ENCODE data around the gene TRIP11. TPM values are rescaled to one million over a fixed set of nuclear protein-coding genes. Genes with fewer than 3 reads are reported as not detected.

The TRIP11 gene
- total RNA-seq, 3 donors from 2014 or later, result 39.7 to 64.1 (median 41.1) TPM

- DNase-seq (ENCODE audit: low spot score in 2 of 2), result no peak
- Histone ChIP-seq H3K36me3 (no peaks in the 10 kb centered on the region), H3K27me3 (no peaks in the 10 kb centered on the region), H3K9me3 (no peaks in the 10 kb centered on the region), H3K27ac (no peak overlapping the region), H3K4me1 (no peaks in the 10 kb centered on the region), H3K4me3 (no peak overlapping the region)
- TF ChIP-seq POLR2A (IDR thresholded peaks at IDR 0.05), result no peak
- no peak for TF ChIP-seq CTCF (IDR thresholded peaks at IDR 0.05)
- no peak for TF ChIP-seq POLR2AphosphoS5 (IDR thresholded peaks at IDR 0.05)
- intact Hi-C loops (cut with DNase I; ENCODE audit: low total_unique reads), result no loop called here
Observed at GRCh38 chr14:91953170-91953985, 86.5 kb downstream of the TRIP11 start.

- peak within 1 kb of the TSS; percentile 63 to 84 for H3K27ac ChIP-seq
Observed at GRCh38 chr14:91947475-91948184, 92.2 kb downstream of the TRIP11 start, which contains the start of gene FBLN5. Gene FBLN5, minus strand, starts transcription at chr14:91947694. Its CDS starts 465 bp downstream, at chr14:91947229.

GRCh38 chr14:91946622-91947474, 93.0 kb downstream of the TRIP11 start:
- peak overlapping the region; percentile 63 to 84 for H3K27ac ChIP-seq
- no peaks in the 10 kb centered on the region for H3K36me3 ChIP-seq
- no peaks in the 10 kb centered on the region for H3K9me3 ChIP-seq
- H3K4me1 ChIP-seq, result no peaks in the 10 kb centered on the region
- TF ChIP-seq POLR2AphosphoS5 (IDR thresholded peaks at IDR 0.05) (no peak), CTCF (IDR thresholded peaks at IDR 0.05) (no peak), POLR2A (IDR thresholded peaks at IDR 0.05) (no peak)
- no peak for DNase-seq (ENCODE audit: low spot score in 2 of 2)
- H3K4me3 ChIP-seq, result peak overlapping the region; percentile 63 to 74 (median 68)
- no peaks in the 10 kb centered on the region for H3K27me3 ChIP-seq
- intact Hi-C loops (cut with DNase I; ENCODE audit: low total_unique reads), result no loop called here

More at GRCh38 chr14:91947475-91948184, 92.2 kb downstream of the TRIP11 start, which contains the start of gene FBLN5:
- peak within 1 kb of the TSS; percentile 63 to 74 (median 68) for H3K4me3 ChIP-seq
- H3K27me3 ChIP-seq, result no peaks in the 10 kb centered on the region
- intact Hi-C loops (cut with DNase I; ENCODE audit: low total_unique reads), result no loop called here
- TF ChIP-seq POLR2AphosphoS5 (IDR thresholded peaks at IDR 0.05) (no peak), CTCF (IDR thresholded peaks at IDR 0.05) (no peak), POLR2A (IDR thresholded peaks at IDR 0.05) (no peak)
- no peaks in the 10 kb centered on the region for H3K36me3 ChIP-seq
- DNase-seq (ENCODE audit: low spot score in 2 of 2), result peak in 1 of 2 donors; percentile 41
- H3K4me1 ChIP-seq, result no peaks in the 10 kb centered on the region
- no peaks in the 10 kb centered on the region for H3K9me3 ChIP-seq

- no peaks in the 10 kb centered on the region for H3K9me3 ChIP-seq
- TF ChIP-seq CTCF (IDR thresholded peaks at IDR 0.05), result no peak
- TF ChIP-seq POLR2AphosphoS5 (IDR thresholded peaks at IDR 0.05), result no peak
- no peak for TF ChIP-seq POLR2A (IDR thresholded peaks at IDR 0.05)
- no peak for DNase-seq (ENCODE audit: low spot score in 2 of 2)
- H3K27ac ChIP-seq, result peak overlapping the region; percentile 63 to 84
- intact Hi-C loops (cut with DNase I; ENCODE audit: low total_unique reads), result no loop called here
- no peaks in the 10 kb centered on the region for H3K4me1 ChIP-seq
- peak overlapping the region; percentile 63 to 74 (median 68) for H3K4me3 ChIP-seq
- H3K36me3 ChIP-seq, result no peaks in the 10 kb centered on the region
- no peaks in the 10 kb centered on the region for H3K27me3 ChIP-seq
Observed at GRCh38 chr14:91945751-91946621, 93.9 kb downstream of the TRIP11 start.

Data from breast epithelium (tissue), 4 donors.